GM12801 (cell line): ENCODE measurements around the gene TRIM41.

Experiments
- CTCF ChIP-seq: IDR thresholded peaks from one replicate; pipeline ENCODE4 v1.5.1; 2011; ENCODE audit warnings: control low read depth; ENCODE audit not compliant: insufficient read length; ENCODE audit errors: extremely low read depth

Gene TRIM41

DNA sequence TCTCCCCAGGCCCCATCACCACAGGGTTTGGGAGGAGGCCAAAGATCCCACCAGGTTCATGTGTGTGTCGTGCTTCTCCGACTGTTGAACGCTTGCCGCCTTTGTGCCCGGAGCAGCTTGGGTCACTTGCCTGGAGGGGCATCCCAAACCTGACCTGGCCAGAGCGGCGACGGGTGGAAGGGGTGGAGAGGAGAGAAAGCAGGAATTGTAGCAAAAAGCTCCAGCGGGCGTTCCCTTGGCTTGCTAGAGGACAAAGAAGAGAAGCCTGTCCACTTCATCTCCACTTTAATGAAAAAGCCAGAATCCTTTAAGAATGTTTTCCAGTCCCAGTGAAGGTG is 2.9 kb upstream of the TRIM41 start:
- TF ChIP-seq CTCF, result no peak

DNA sequence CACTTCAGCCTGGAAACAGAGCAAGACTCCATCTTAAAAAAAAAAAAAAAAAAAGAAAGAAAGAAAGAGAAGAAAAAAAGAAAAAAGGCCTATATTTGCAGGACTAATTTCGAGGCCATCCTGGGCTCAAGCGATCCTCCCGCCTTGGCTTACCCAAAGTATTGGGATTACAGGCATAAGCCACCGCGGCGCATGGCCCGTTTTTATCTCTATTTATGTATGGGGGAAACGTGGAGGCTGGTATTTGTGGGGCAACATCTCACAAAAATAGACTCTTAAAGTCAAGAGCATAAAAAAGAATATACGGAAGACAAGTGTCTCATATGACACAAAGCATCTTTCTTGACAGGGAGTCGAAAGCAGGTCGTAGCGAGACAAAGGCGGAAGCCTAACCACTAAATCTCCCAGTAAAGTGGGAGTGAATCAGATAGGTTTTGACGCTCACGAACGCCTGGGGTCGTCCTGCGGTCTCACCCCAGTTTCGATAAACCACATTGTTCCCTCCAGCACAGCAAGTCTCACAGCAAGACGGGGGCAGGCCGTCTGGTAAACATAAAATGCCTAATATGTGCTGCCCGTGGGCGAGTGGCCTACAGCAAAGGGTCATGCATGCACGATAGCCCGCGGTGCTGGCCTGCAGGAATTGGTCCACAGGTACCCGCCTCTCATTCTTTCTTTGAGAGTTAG is 1.8 kb upstream of the TRIM41 start:
- TF ChIP-seq CTCF, result no peak

GRCh38 chr5:181221792-181222629 is 1.1 kb upstream of the TRIM41 start:
- TF ChIP-seq CTCF, result no peak

- TF ChIP-seq CTCF, result no peak
Observed at GRCh38 chr5:181222630-181223057, 437 bp upstream of the TRIM41 start.

- no peak for TF ChIP-seq CTCF
Observed at GRCh38 chr5:181223729-181224389, 778 bp downstream of the TRIM41 start.

DNA sequence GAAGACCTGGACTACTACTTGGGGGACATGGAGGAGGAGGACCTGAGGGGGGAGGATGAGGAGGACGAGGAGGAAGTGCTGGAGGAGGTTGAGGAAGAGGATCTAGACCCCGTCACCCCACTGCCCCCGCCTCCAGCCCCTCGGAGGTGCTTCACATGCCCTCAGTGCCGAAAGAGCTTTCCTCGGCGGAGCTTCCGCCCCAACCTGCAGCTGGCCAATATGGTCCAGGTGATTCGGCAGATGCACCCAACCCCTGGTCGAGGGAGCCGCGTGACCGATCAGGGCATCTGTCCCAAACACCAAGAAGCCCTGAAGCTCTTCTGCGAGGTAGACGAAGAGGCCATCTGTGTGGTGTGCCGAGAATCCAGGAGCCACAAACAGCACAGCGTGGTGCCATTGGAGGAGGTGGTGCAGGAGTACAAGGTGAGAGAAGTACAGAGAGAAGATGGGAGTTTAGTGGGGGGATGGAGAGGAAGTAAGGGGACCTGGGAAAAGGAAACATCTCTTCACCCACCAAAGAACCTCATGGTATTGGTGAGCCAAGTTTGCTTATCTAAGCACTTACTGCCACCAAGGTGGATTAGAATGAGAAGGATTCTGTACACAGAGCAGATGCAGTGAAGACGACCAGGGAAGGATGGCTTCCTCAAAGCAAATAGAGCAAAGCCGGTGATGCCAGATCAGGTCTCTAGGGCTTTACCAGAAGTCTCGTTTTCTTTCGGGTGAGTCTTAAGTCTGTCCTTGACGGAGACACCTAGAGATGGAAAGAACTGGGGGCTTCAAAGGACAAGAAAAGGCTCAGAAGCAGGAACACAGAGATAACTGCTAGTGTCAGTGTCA is 1.5 kb downstream of the TRIM41 start:
- TF ChIP-seq CTCF, result no peak

DNA sequence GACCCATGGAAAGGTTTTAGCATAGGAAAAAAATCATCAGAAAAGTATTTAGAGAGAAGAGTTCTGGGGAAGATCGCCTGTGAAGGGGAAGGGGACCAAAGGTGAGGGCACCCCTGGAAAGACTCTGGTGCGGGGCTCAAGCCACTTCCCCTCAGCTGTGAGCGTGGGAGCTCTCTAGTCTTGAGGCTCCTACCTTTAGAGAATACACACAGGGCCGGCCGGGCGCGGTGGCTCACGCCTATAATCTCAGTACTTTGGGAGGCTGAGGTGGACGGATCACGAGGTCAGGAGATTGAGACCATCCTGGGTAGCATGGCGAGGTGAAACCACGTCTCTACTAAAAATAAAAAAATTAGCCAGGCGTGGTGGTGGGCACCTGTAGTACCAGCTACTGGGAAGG is 6.9 kb downstream of the TRIM41 start:
- TF ChIP-seq CTCF, result no peak
